Upper lobe of left lung (tissue), 6 donors: ENCODE measurements around the gene CACNG1. TPM values are rescaled to one million over a fixed set of nuclear protein-coding genes. Genes with fewer than 3 reads are reported as not detected.
A peak's percentile ranks its signal among the peaks of the same experiment; 100 is the strongest.

Source experiments
- ATAC-seq, 2 donors: fragments of 200-7000 bp; cut with Tn5 transposase; one replicate each; pipeline ENCODE4 v1.9.1; 2022; ENCODE audit warnings: mild to moderate bottlenecking in 2 of 2, moderate library complexity in 2 of 2; ENCODE audit not compliant: low FRiP score in 2 of 2
- DNase-seq, 2 donors: peaks; one replicate each; pipeline ENCODE4 v3.0.0-alpha.2; 2019 to 2020
- H3K27ac ChIP-seq, 4 donors: fragments of 200-600 bp; sonication (generic); one replicate each; pipeline ENCODE4 v1.5.1; 2016 to 2019
- H3K27me3 ChIP-seq, 4 donors: fragments of 200-600 bp; sonication (generic); one replicate each; pipeline ENCODE4 v1.5.1; 2017 to 2019
- H3K36me3 ChIP-seq, 4 donors: fragments of 200-600 bp; sonication (generic); one replicate each; pipeline ENCODE4 v1.5.1; 2016 to 2019
- H3K4me1 ChIP-seq, 4 donors: fragments of 200-600 bp; sonication (generic); one replicate each; pipeline ENCODE4 v1.5.1; 2018 to 2019
- H3K4me3 ChIP-seq, 4 donors: fragments of 200-600 bp; sonication (generic); one replicate each; pipeline ENCODE4 v1.5.1; 2017 to 2019; ENCODE audit warnings: mild to moderate bottlenecking in 2 of 4, moderate library complexity in 1 of 4
- H3K9me3 ChIP-seq, 4 donors: fragments of 200-600 bp; sonication (generic); one replicate each; pipeline ENCODE4 v1.5.1; 2018 to 2019
- CTCF ChIP-seq, 6 experiments: fragments of 450-650 bp in 4 of 6; fragments of 200-600 bp in 2 of 6; sonication (generic) in 2 of 6; IDR thresholded peaks; one replicate each; pipeline ENCODE4 v1.5.1; 2016 to 2019; ENCODE audit warnings: antibody characterized with exemption in 6 of 6
- EP300 ChIP-seq, 4 donors: sonication (generic); formaldehyde crosslinking; IDR thresholded peaks; one replicate each; pipeline ENCODE4 v1.5.1; 2017; ENCODE audit warnings: antibody characterized with exemption in 4 of 4, control low read depth in 2 of 4
- POLR2A ChIP-seq, 4 donors: fragments of 450-650 bp; IDR thresholded peaks; one replicate each; pipeline ENCODE4 v1.5.1; 2016 to 2017; ENCODE audit warnings: antibody characterized with exemption in 4 of 4, mild to moderate bottlenecking in 2 of 4
- POLR2AphosphoS5 ChIP-seq, 2 donors: sonication (generic); formaldehyde crosslinking; IDR thresholded peaks; one replicate each; pipeline ENCODE4 v1.5.1; 2017; ENCODE audit warnings: antibody characterized with exemption in 2 of 2
- WGBS, 2 donors: methylation state at CpG; one replicate each; pipeline ENCODE4 v1.1.5; 2017 to 2018; 5-methylcytosine and 5-hydroxymethylcytosine counted together
- total RNA-seq, 6 donors: library from RNA; depleted of rRNA in 4 of 6; stranded (reverse); fragments of >200 nt in 4 of 6; gene quantifications; one replicate each; pipeline versions ENCODE4 v1.1.0 to v1.2.1, GENCODE V29; 2016 to 2021
- donor health status: DM: no; HTN: no; CAD: no; lungs with moderate emphysema.
- donor health status: DM: no; HTN: yes; CAD: no; lungs with severe emphysema.

Gene CACNG1
- total RNA-seq, 6 donors from 2014 or later = 0.61 TPM; not detected in 5

DNA sequence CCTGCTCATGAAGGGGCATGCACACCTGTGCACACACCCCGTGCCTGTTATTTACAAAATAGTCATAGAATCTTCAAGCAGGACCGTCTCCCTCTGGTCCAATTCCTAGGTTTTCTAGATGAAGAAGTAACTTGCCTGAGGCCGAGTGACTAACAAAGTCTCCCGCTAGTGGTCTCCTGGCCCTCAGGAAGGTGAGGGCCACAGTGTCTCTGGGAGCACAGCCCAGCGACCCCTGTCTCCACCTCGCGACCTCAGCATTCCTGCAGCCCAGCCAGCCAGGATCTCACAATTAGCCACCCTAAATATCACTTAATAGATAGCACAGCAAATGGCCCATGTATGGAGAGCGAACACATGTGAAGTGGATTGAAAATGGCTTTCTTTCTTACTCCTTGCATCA lies 30.5 kb upstream of the CACNG1 start:
- Histone ChIP-seq H3K36me3 (no peaks in the 10 kb centered on the region), H3K27ac (no peak overlapping the region), H3K9me3 (no peaks in the 10 kb centered on the region), H3K4me1 (no peaks in the 10 kb centered on the region), H3K27me3 (no peaks in the 10 kb centered on the region), H3K4me3 (no peak overlapping the region)
- DNase-seq (no peak), ATAC-seq (no peak)
- no peak for TF ChIP-seq EP300 (IDR thresholded peaks at IDR 0.05)
- TF ChIP-seq CTCF (IDR thresholded peaks at IDR 0.05) = no peak
- TF ChIP-seq POLR2A (IDR thresholded peaks at IDR 0.05) = no peak
- no peak for TF ChIP-seq POLR2AphosphoS5 (IDR thresholded peaks at IDR 0.05)
- WGBS, 2 donors = 76 to 80% methylated on average over 5 to 8 of the region's 8 CpGs

DNA sequence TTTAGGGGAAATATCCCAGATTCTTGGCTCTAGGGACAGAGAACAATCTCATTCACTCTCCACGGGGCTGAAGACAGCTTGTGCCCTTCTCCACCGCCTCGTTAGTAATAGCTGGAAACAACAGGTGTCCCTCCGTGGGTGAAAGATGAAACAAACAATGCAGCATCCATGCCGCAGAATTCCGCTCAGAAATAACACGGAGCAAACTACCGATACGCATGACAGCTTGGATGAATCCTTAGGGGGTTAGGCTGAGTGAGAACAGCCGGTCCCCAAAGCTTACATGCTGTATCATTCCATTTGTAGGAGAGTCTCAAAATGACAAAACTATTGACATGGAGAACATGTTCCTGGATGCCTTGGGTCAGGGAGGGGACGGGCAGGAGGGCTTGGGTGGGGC lies 29.4 kb upstream of the CACNG1 start:
- Histone ChIP-seq H3K4me3 (no peak overlapping the region), H3K27ac (no peak overlapping the region), H3K36me3 (no peaks in the 10 kb centered on the region), H3K4me1 (no peaks in the 10 kb centered on the region), H3K27me3 (no peaks in the 10 kb centered on the region), H3K9me3 (no peaks in the 10 kb centered on the region)
- 80 to 88% methylated on average over 10 to 11 of the region's 11 CpGs for WGBS, 2 donors
- TF ChIP-seq CTCF (IDR thresholded peaks at IDR 0.05) (no peak), POLR2A (IDR thresholded peaks at IDR 0.05) (no peak), EP300 (IDR thresholded peaks at IDR 0.05) (no peak), POLR2AphosphoS5 (IDR thresholded peaks at IDR 0.05) (no peak)
- ATAC-seq (no peak), DNase-seq (no peak)

- peak in 1 of 2 donors; percentile 54 for DNase-seq
- TF ChIP-seq POLR2A (IDR thresholded peaks at IDR 0.05) (no peak), POLR2AphosphoS5 (IDR thresholded peaks at IDR 0.05) (no peak), EP300 (IDR thresholded peaks at IDR 0.05) (no peak), CTCF (IDR thresholded peaks at IDR 0.05) (no peak)
- 60 to 86% methylated on average over 12 to 17 of the region's 17 CpGs for WGBS, 2 donors
Measured at GRCh38 chr17:67016039-67016762, 28.2 kb upstream of the CACNG1 start.

DNA sequence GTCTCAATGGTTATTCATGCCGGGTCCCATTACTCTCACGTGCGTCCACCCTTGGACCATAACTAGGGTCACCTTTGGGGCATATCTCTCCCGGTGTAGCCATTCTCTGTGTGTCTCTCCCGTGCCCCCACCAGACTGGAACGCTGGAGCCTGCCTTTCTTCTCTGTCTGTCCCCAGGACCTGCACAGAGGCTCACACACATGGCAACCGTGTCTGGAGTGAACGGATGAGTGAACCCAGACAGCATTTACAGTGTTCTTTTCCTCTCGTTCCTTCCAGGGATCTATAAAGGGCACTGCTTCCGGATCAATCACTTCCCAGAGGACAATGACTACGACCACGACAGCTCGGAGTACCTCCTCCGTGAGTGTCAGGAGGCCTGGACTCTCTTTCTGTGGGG lies 26.4 kb upstream of the CACNG1 start:
- no peaks in the 10 kb centered on the region for H3K4me1 ChIP-seq
- 80 to 90% methylated on average over 14 of the region's 14 CpGs for WGBS, 2 donors
- TF ChIP-seq POLR2A (IDR thresholded peaks at IDR 0.05) (no peak), EP300 (IDR thresholded peaks at IDR 0.05) (no peak), POLR2AphosphoS5 (IDR thresholded peaks at IDR 0.05) (no peak), CTCF (IDR thresholded peaks at IDR 0.05) (no peak)
- H3K9me3 ChIP-seq = no peaks in the 10 kb centered on the region
- H3K36me3 ChIP-seq = no peaks in the 10 kb centered on the region
- no peaks in the 10 kb centered on the region for H3K27me3 ChIP-seq
- no peak overlapping the region for H3K27ac ChIP-seq
- no peak for DNase-seq
- ATAC-seq = no peak
- no peak overlapping the region for H3K4me3 ChIP-seq

More at GRCh38 chr17:67016039-67016762, 28.2 kb upstream of the CACNG1 start:
- Histone ChIP-seq H3K27ac (no peak overlapping the region), H3K9me3 (no peaks in the 10 kb centered on the region), H3K4me1 (no peaks in the 10 kb centered on the region), H3K27me3 (no peaks in the 10 kb centered on the region), H3K4me3 (no peak overlapping the region), H3K36me3 (no peaks in the 10 kb centered on the region)
- no peak for ATAC-seq
